Hepatocyte (in vitro differentiated cells): ENCODE data around the gene RIN3.

Experiments used
- EZH2 ChIP-seq: fragments of 200-600 bp; sonication (generic); IDR thresholded peaks from 2 replicates; pipeline ENCODE4 v1.6.1; 2016; ENCODE audit warnings: antibody characterized with exemption, mild to moderate bottlenecking, borderline replicate concordance
- EZH2phosphoT487 ChIP-seq: fragments of 200-600 bp; sonication (generic); IDR thresholded peaks from one replicate; pipeline ENCODE4 v1.6.1; 2018; ENCODE audit warnings: antibody characterized with exemption, mild to moderate bottlenecking, low read depth, moderate library complexity; ENCODE audit not compliant: unreplicated experiment, severe bottlenecking
- TF ChIP-seq, protein P1 (sequence below): fragments of 200-600 bp; sonication (generic); IDR thresholded peaks from 2 replicates; pipeline ENCODE4 v1.5.1; 2016; ENCODE audit warnings: antibody characterized with exemption, mild to moderate bottlenecking; ENCODE audit not compliant: poor library complexity

DNA sequence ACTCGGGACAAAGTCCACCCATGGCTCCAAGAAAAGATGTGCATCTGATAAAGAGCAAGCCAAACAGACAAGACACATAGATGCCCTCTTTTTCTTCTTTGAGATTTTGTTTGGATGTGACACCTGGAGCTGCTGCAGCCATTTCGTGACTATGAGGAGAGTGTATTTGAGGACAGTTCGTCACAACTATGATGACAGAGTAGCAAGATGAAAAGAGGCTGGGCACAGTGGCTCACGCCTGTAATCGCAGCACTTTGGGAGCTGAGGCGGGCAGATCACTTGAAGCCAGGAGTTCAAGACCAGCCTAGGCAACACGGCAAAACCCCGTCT is 213.3 kb downstream of the RIN3 start:
- TF ChIP-seq EZH2phosphoT487 (no peak), EZH2 (no peak)
- TF ChIP-seq, protein P1, sequence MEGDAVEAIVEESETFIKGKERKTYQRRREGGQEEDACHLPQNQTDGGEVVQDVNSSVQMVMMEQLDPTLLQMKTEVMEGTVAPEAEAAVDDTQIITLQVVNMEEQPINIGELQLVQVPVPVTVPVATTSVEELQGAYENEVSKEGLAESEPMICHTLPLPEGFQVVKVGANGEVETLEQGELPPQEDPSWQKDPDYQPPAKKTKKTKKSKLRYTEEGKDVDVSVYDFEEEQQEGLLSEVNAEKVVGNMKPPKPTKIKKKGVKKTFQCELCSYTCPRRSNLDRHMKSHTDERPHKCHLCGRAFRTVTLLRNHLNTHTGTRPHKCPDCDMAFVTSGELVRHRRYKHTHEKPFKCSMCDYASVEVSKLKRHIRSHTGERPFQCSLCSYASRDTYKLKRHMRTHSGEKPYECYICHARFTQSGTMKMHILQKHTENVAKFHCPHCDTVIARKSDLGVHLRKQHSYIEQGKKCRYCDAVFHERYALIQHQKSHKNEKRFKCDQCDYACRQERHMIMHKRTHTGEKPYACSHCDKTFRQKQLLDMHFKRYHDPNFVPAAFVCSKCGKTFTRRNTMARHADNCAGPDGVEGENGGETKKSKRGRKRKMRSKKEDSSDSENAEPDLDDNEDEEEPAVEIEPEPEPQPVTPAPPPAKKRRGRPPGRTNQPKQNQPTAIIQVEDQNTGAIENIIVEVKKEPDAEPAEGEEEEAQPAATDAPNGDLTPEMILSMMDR = no peak
